Panc1 (cell line): ENCODE results near the gene COLGALT1. TPM values are rescaled to one million over a fixed set of nuclear protein-coding genes. Genes with fewer than 3 reads are reported as not detected.

Experiments used
- ATAC-seq: fragments of 200-7000 bp; cut with Tn5 transposase; 2 replicates; pipeline ENCODE4 v1.9.1; 2020; ENCODE audit warnings: mild to moderate bottlenecking, moderate library complexity
- BruUV-seq: library from RNA; stranded (reverse); fragments of 400-500 nt; replicated peaks from 2 replicates; lab custom pipeline; 2021; lab: Mats Ljungman, UMichigan
- CTCF ChIA-PET: fragments of 300-600 bp; sonication (Branson Sonifier 250); formaldehyde crosslinking; loops from one replicate; lab custom pipeline; 2022; ENCODE audit warnings: antibody characterized with exemption; lab: Charles Lee
- POLR2A ChIA-PET: fragments of 300-600 bp; sonication (Branson Sonifier 250); formaldehyde crosslinking; loops from one replicate; lab custom pipeline; 2022; ENCODE audit warnings: antibody characterized with exemption; lab: Charles Lee
- DNase-seq: peaks from one replicate; pipeline ENCODE4 v3.0.0-alpha.2; 2010; ENCODE audit warnings: low read depth, low spot score
- H3K27ac ChIP-seq: 2 replicates; pipeline ENCODE4 v1.5.1; 2011; ENCODE audit warnings: mild to moderate bottlenecking, low read length, inconsistent platforms
- H3K27me3 ChIP-seq: fragments of 200-500 bp; sonication (Bioruptor generic); 2 replicates; pipeline ENCODE4 v1.6.0; 2014; ENCODE audit warnings: low read length, inconsistent platforms; ENCODE audit not compliant: control insufficient read depth, insufficient read depth
- H3K36me3 ChIP-seq: fragments of 200-500 bp; sonication (Bioruptor generic); 2 replicates; pipeline ENCODE4 v1.5.1; 2014; ENCODE audit warnings: inconsistent platforms, mild to moderate bottlenecking, low read length, moderate library complexity; ENCODE audit not compliant: control insufficient read depth, insufficient read depth
- H3K4me1 ChIP-seq: 2 replicates; pipeline ENCODE4 v1.5.1; 2011; ENCODE audit warnings: inconsistent platforms, mild to moderate bottlenecking, low read length, moderate library complexity; ENCODE audit not compliant: control insufficient read depth, insufficient read depth
- H3K4me3 ChIP-seq, 2 experiments: 2 replicates each; pipeline ENCODE4 v1.5.1; 2011 to 2012; ENCODE audit warnings: low read depth in 2 of 2, low read length in 2 of 2, mild to moderate bottlenecking in 2 of 2, inconsistent platforms in 1 of 2, moderate library complexity in 1 of 2
- H3K9me3 ChIP-seq: fragments of 200-500 bp; sonication (Bioruptor generic); 2 replicates; pipeline ENCODE4 v1.5.1; 2014; ENCODE audit warnings: low read depth, mild to moderate bottlenecking, inconsistent platforms, low read length, moderate library complexity; ENCODE audit not compliant: control insufficient read depth, insufficient read depth
- CTCF ChIP-seq: fragments of 450-650 bp; IDR thresholded peaks from 2 replicates; pipeline ENCODE4 v1.5.1; 2017; ENCODE audit warnings: mild to moderate bottlenecking
- POLR2AphosphoS5 ChIP-seq: IDR thresholded peaks from 2 replicates; pipeline ENCODE4 v1.6.1; 2012; ENCODE audit warnings: mild to moderate bottlenecking, low read depth, low read length, moderate library complexity
- REST ChIP-seq, 2 experiments: IDR thresholded peaks; 2 replicates each; pipeline ENCODE4 v1.6.1; 2011 to 2012; ENCODE audit warnings: low read depth in 2 of 2, control low read depth in 1 of 2, low read length in 1 of 2, mild to moderate bottlenecking in 1 of 2, moderate library complexity in 1 of 2; ENCODE audit not compliant: insufficient read depth in 1 of 2
- SIN3A ChIP-seq: IDR thresholded peaks from 2 replicates; pipeline ENCODE4 v1.6.1; 2012; ENCODE audit warnings: low read depth, mild to moderate bottlenecking, low read length, moderate library complexity, borderline replicate concordance; ENCODE audit not compliant: insufficient read depth
- TCF7L2 ChIP-seq: IDR thresholded peaks from 2 replicates; pipeline ENCODE4 v1.6.1; 2011; ENCODE audit warnings: mild to moderate bottlenecking, low read depth, low read length, inconsistent platforms
- in situ Hi-C: cut with HindIII; loops from 2 replicates; pipeline ENCODE4 v1.10.0; 2016; ENCODE audit warnings: low sequenced_read_pairs, low pct_unique_long_range_greater_than_20kb
- intact Hi-C: fragments of 100-400 bp; cut with micrococcal nuclease; formaldehyde crosslinking; loops from one replicate; pipeline ENCODE4 v1.10.0; 2022; ENCODE audit not compliant: unreplicated experiment
- total RNA-seq: library from RNA; stranded (reverse); gene quantifications from one replicate; pipeline ENCODE4 v1.2.1, GENCODE V29; 2021; ENCODE audit not compliant: unreplicated experiment

Gene COLGALT1
- total RNA-seq, 1 experiment from 2014 or later: 97.2 TPM

DNA sequence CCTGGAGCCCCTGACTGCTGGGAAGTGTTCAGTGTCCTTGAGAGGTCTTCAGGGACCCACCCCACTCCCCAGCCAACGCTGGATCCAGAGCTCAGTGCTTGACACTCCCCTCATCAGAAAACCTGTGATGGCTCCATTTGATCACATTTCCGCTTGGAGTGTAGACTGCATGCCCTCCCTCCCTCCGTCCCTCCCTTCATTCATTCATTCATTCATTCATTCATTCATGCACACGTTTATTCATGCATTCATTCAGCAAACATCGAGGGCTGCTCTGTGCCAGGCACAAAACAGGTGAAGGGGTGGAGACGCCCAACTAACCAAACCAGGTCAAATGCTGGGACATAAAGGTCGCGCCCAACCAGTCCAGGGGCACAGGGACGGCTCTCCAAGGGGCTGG is 30.3 kb upstream of the COLGALT1 start:
- Histone ChIP-seq H3K27me3 (no peaks in the 10 kb centered on the region), H3K4me1 (no peaks in the 10 kb centered on the region), H3K4me3 (no peak overlapping the region), H3K9me3 (no peaks in the 10 kb centered on the region), H3K36me3 (no peaks in the 10 kb centered on the region), H3K27ac (no peak overlapping the region)
- DNase-seq (no peak), ATAC-seq (no peak)
- in situ Hi-C loops (no loop called here), intact Hi-C loops (no loop called here)
- CTCF ChIA-PET: no interaction called here
- TF ChIP-seq REST (IDR thresholded peaks at IDR 0.05; ENCODE audit: insufficient read depth in 1 of 2, low read depth in 2 of 2, low read length in 1 of 2) (no peak), TCF7L2 (no peak), POLR2AphosphoS5 (no peak), SIN3A (no peak), CTCF (no peak)
- POLR2A ChIA-PET: no interaction called here
- BruUV-seq: no TSS peak

DNA sequence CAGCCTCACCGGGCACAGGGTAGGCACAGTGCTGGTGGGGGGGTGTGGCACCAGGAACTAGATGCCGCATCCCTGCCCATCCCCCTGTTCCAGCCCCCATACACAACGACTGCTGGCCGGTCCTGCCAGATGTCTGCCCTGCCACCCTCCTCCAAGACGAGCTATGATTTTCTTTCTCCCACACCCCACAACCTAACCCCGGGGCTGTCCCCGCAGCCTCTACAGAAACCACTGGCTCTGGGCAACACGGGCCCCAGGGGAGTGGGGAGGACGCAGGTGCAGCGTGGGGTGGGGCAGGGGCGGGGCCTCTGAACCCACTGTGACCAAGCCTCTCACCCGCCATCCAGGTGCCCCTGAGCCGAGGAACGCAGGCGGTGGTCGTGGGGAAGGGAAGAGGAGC is 28.5 kb upstream of the COLGALT1 start:
- DNase-seq (no peak), ATAC-seq (no peak)
- ChIA-PET CTCF (interaction anchor here (0.7 kb wide), 1 partner anchor 359 kb away, joined by 7 read pairs; no protein-coding TSS in a partner anchor), POLR2A (no interaction called here)
- Histone ChIP-seq H3K36me3 (no peaks in the 10 kb centered on the region), H3K4me1 (no peaks in the 10 kb centered on the region; the same call in 1 of the 2 replicates), H3K9me3 (no peaks in the 10 kb centered on the region), H3K27ac (no peak overlapping the region), H3K4me3 (no peak overlapping the region), H3K27me3 (no peaks in the 10 kb centered on the region)
- TF ChIP-seq CTCF: no peak
- in situ Hi-C loops (no loop called here), intact Hi-C loops (no loop called here)
- no TSS peak for BruUV-seq
